ENCODE data around the gene TTC1.
A peak's percentile ranks its signal among the peaks of the same experiment; 100 is the strongest.
"Not testable (repeated sequence)": the region's sequence is repeated elsewhere in the genome, so short reads cannot be mapped to it uniquely, and the experiment has no call there.

Gene TTC1

DNA sequence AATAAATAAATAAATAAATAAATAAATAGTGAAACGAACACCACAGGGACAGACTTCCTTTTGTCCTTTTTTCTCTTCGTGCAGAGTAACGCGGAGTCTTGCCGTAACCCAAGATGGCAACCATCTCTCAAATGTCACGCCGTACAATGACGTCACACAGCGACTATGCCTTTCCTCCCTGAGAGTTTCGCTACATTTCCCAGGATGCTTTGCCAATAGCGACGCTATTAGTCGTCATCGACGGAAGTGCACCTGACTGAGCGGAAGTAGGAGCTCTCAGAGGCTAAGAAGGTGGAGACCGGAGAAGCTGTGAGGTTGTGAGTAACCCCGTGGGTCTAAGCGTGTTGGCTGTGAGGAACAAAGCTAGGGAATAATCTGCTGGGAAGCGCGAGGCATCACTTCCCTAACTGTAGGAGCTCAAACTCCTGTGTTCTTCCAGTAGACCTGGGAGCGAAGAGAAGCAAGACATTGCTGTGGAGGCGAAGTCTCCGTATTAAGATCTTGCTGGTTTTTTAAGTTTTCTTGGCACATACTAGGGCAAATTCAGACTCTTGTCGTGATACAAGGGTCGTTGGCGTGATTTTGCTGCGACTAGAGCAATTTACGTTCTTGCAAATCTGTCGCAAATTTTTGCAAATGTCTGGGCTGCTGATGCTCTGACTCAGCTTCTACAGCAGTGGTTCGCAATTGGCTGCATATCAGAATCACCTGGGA lies at the start of gene TTC1:
TSS of gene TTC1 (plus strand) at position 263 of the 714 bp plus-strand sequence. CDS start 1,390 bp downstream, outside the sequence.
- DNase-seq: peak; percentile 20 to 98 (median 93)

GRCh38 chr5:159961176-159962160 lies 47.5 kb upstream of the TTC1 start:
- no peak for DNase-seq

DNA sequence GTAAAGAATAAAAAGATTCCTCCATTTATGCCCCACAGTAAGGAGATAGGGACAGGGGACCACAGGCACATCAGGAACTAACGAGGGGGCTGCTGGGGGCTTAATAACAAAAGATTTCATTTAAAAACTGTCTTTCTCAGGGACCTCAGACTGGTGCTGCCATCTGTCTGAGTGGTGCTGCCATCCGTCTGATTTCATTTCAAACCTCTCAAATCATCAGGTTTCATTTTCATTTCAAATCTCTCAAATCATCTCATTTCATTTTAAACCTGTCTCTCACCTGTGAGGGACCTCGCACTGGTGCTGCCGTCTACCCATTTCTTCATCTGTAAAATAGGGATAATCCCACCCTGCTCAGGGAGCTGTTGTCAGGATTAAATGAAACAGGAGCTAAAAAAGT lies 46.7 kb upstream of the TTC1 start:
- no peak for DNase-seq

DNA sequence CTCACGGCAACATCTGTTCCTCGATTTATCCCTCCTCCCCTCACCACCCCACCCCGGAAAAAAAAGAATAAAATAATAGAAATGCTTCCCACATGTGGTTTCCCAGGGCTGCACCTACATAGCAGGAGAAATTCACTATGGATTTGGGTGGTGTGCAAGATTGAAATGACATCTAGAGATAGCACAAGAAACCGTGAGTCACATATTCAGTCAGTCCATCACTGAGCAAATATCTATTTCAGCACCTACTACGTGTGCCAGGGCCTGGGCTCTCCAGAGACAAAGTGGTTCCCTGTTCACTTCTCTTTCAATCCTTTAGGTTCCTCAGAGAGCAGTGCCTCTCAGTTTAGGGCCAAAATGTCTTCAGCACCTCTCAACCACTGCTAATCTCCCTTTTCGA lies 45.0 kb upstream of the TTC1 start:
- no peak for DNase-seq

DNA sequence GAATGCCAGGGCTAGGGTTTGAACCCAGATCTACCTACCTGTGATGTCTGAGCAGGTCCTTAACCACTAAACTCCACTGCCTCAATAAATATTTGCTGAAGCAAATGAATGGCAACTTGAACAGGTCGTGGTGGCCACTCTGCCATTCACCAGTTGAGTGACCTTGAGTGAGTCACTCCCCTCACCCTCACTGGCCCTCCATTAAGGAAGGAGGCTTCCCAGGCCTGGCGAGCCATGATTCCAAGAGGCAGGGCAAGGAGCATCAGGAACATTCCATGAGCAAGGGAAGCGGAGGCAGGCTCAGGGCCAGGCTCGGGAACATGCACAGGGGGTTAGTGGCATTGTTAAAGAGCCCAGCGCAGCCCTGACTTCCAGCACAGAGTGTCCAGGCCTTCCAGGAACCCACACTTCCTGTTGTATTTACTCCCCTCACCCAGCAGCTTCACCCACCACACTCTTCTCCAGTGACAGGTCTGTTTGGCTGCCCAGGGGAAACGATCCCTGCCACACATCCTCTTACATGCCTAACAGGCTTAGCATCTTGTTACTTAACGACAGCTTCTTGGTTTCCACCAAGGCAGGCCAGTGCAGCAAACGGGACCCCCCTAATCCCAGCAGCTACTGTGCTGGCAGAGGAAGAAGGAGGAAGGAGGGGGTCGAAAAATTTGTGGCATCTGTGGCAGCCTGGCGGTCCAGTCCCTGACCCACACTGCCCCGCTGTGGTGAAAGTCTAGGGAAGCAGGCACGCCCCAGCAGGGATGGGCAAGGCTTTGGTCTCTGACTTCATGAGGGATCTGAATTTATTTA lies 43.7 kb upstream of the TTC1 start:
- peak in 20 of 58 donors; percentile 1 to 43 (median 6) for DNase-seq

DNA sequence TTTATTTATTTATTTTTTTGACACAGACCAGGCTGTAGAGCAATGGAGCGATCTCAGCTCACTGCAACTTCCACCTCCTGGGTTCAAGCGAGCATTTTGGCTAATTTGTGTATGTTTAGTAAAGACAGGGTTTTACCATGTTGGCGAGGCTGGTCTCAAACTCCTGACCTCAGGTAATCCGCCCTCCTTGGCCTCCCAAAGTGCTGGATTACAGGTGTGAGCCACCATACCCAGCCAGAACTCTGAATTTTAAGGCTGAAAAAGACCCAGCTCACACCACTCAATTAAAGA lies 43.2 kb upstream of the TTC1 start:
- DNase-seq: not testable (repeated sequence)

DNA sequence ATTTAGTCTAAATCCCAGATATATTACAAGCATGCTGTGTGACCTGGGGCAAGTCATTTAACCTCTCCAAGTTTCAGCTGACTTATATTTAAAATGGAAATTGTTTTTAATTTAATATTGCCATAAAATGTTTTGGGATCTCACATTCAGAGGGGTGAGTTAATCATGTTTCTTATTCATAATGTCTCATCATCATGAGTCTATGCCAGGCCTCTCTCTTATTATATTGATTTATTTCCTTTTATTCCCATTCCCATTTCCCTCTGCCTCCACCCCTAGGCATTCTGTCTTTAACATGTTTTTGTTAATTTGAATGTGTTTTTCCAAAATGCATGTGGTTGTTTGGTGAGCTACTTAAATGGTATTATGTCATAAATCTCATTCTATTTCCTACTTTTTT lies 39.0 kb upstream of the TTC1 start:
- no peak for DNase-seq

- no peak for DNase-seq
Observed at GRCh38 chr5:159971038-159971437, 37.9 kb upstream of the TTC1 start.

DNA sequence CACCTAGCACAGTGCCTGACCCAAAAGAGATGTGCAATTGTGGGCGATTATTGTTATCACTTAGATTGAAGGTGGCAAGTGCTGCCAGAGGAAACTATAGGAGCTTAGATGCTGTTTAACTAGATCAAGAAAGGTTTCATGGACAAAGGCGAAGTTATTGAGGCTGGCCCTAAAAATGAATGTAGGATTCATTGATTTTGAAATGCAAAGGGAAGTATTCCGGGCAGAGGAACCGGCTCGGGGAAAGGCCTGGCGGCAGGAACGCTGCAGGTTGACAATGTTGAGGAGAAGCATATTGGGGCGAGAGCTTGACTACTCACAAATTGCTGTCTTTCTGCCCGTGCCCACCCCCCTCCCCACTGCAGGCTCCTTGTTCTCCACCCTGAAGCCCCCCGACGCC lies 37.4 kb upstream of the TTC1 start:
- no peak for DNase-seq

DNA sequence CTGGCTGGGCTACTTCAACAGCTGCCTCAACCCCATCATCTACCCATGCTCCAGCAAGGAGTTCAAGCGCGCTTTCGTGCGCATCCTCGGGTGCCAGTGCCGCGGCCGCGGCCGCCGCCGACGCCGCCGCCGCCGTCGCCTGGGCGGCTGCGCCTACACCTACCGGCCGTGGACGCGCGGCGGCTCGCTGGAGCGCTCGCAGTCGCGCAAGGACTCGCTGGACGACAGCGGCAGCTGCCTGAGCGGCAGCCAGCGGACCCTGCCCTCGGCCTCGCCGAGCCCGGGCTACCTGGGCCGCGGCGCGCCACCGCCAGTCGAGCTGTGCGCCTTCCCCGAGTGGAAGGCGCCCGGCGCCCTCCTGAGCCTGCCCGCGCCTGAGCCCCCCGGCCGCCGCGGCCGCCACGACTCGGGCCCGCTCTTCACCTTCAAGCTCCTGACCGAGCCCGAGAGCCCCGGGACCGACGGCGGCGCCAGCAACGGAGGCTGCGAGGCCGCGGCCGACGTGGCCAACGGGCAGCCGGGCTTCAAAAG lies 36.9 kb upstream of the TTC1 start:
- DNase-seq: no peak

- DNase-seq: no peak
Observed at GRCh38 chr5:159972538-159973362, 36.2 kb upstream of the TTC1 start.

GRCh38 chr5:159975462-159976019 lies 33.4 kb upstream of the TTC1 start:
- DNase-seq: no peak

GRCh38 chr5:159976921-159977320 lies 32.0 kb upstream of the TTC1 start:
- no peak for DNase-seq

DNA sequence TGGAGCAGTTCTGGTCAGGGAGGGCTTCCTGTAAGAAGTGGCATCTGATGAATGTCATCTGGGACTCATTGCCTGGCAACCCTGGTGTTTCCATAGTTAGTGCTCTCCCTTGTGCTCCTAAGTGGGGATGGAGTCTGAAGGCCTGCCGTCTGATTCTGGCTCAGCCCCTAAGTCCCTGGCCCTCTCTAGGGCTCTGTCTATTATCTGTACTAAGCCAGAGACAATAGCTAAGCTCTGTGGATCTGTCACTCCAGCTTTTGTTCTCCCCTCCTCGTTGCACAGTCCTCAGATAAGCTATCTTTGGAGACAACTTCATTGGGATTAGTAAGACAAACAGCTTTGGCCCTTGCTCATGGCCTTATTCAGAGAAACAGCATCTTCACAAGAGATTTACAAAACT lies 30.6 kb upstream of the TTC1 start:
- DNase-seq: no peak

DNA sequence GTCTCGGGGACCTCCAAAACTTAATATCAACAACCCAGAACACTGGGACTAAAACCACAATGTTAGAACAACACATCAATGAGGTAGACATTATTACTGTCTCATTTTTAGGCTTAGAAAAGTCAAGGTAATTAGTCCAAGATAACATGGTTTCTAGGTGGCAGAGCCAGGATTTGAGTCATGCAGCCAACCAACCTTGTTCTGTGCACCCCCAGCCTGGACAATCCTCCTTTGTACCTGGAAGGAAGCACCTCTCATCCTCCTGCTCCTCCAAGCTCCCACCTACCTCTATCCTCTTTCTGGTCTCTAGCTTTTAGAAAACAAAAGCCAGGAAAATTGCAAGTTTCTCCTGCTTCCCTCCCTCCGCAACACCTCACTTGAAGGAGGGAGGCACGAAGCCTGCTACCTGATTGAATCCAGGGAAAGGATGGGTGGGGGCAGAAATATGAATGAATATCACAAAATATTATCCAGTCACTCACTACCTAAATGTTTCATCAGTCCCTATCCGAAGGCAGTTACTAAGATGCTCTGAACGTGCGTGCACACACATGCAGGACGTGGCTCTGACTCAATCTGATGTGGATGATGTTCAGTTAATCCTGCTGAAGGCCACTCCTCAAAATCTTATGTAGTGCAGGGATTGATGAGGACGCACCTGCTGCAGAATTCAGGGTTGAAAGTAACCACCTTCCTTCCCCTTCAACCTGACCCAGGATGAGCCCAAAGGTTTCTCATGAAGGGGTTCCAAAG lies 26.3 kb upstream of the TTC1 start:
- DNase-seq: no peak

- peak in 57 of 58 donors; percentile 6 to 85 (median 50) for DNase-seq
Observed at GRCh38 chr5:159987031-159987674, 21.8 kb upstream of the TTC1 start.

GRCh38 chr5:159990506-159990905 lies 18.4 kb upstream of the TTC1 start:
- DNase-seq: no peak

DNA sequence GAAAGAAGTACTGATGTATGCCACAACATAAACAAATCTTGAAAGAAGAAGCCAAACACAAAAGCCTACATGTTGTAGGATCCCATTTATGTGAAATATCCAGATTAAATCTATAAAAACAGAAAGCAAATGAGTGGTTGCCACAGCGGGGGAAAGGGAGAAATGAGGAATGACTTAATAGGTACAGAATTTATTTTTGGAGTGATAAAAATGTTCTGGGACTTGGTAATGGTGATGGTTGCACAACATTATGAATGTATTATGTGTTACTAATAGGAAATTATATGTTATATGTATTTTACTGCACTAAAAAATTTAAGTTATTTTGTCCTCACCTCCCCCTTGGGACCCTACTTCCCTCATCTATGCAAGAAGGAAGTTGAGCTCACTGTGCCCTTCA lies 16.4 kb upstream of the TTC1 start:
- DNase-seq: no peak

DNA sequence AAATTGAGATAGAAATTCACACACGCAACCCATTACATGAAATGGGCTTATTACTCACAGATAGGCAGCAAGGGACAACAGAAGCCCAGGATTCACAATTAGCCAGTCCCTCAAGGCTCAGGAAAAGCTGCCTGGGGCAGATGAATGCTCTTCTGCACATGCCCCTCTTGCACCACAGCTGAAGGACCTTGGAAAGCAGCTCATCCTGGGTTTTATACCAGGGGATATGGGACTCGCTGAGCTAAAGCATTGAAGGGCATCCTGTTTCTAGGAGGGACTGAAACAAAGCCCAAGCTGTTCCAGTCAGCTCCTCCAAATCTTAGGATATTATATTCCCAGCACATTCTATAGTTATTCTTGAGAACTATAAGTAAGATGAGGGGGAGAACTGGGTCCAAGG lies 15.7 kb upstream of the TTC1 start:
- no peak for DNase-seq
